Osteoblast (primary cell): ENCODE results near the gene ADCY3. TPM values are rescaled to one million over a fixed set of nuclear protein-coding genes. Genes with fewer than 3 reads are reported as not detected.

Experiments
- DNase-seq: peaks from one replicate; pipeline ENCODE4 v3.0.0; 2011; ENCODE audit warnings: low spot score, mixed read lengths; ENCODE audit not compliant: insufficient read length; ENCODE audit errors: missing footprints
- H2AFZ ChIP-seq: 2 replicates; pipeline ENCODE4 v1.6.0; 2011; ENCODE audit warnings: mild to moderate bottlenecking, low read length
- H3K27ac ChIP-seq: 2 replicates; pipeline ENCODE4 v1.5.1; 2011; ENCODE audit warnings: mild to moderate bottlenecking, low read depth, low read length, moderate library complexity
- H3K27me3 ChIP-seq: 2 replicates; pipeline ENCODE4 v1.6.0; 2012; ENCODE audit warnings: mild to moderate bottlenecking, control low read depth, inconsistent platforms, low read length, moderate library complexity; ENCODE audit not compliant: insufficient read depth
- H3K36me3 ChIP-seq: 2 replicates; pipeline ENCODE4 v1.5.1; 2011; ENCODE audit warnings: mild to moderate bottlenecking, low read length, control low read depth, moderate library complexity; ENCODE audit not compliant: insufficient read depth
- H3K4me1 ChIP-seq: 2 replicates; pipeline ENCODE4 v1.5.1; 2011; ENCODE audit warnings: mild to moderate bottlenecking, low read length, control low read depth, moderate library complexity; ENCODE audit not compliant: insufficient read depth
- H3K4me2 ChIP-seq: 2 replicates; pipeline ENCODE4 v1.6.0; 2011; ENCODE audit warnings: mild to moderate bottlenecking, low read length; ENCODE audit not compliant: insufficient read depth
- H3K4me3 ChIP-seq: fragments of 200-600 bp; sonication (generic); 3 replicates; pipeline ENCODE4 v1.5.1; 2012; ENCODE audit warnings: mild to moderate bottlenecking, low read length, inconsistent platforms; ENCODE audit not compliant: insufficient read depth
- H3K79me2 ChIP-seq: 2 replicates; pipeline ENCODE4 v1.6.0; 2012; ENCODE audit warnings: mild to moderate bottlenecking, low read length, control low read depth, inconsistent platforms; ENCODE audit not compliant: insufficient read depth
- H3K9me3 ChIP-seq: 2 replicates; pipeline ENCODE4 v1.5.1; 2011; ENCODE audit warnings: low read depth, low read length, control low read depth
- H4K20me1 ChIP-seq: 2 replicates; pipeline ENCODE4 v1.6.0; 2012; ENCODE audit warnings: mild to moderate bottlenecking, low read length, control low read depth; ENCODE audit not compliant: insufficient read depth
- total RNA-seq: library from RNA; depleted of rRNA; stranded (reverse); fragments of >200 nt; gene quantifications from 2 replicates; pipeline ENCODE4 v1.2.3, GENCODE V29; 2012
- TF ChIP-seq, protein P1 (sequence below): IDR thresholded peaks from 2 replicates; pipeline ENCODE4 v1.5.1; 2011; ENCODE audit warnings: mild to moderate bottlenecking, low read depth, low read length, moderate library complexity; ENCODE audit errors: extremely low read depth

The ADCY3 gene
- total RNA-seq, 1 donor = 47.4 TPM

- no peaks in the 10 kb centered on the region for H3K36me3 ChIP-seq
- no peaks in the 10 kb centered on the region for H3K79me2 ChIP-seq
- no peak overlapping the region for H3K4me2 ChIP-seq
- H3K27me3 ChIP-seq = no peaks in the 10 kb centered on the region
- TF ChIP-seq, protein P1, sequence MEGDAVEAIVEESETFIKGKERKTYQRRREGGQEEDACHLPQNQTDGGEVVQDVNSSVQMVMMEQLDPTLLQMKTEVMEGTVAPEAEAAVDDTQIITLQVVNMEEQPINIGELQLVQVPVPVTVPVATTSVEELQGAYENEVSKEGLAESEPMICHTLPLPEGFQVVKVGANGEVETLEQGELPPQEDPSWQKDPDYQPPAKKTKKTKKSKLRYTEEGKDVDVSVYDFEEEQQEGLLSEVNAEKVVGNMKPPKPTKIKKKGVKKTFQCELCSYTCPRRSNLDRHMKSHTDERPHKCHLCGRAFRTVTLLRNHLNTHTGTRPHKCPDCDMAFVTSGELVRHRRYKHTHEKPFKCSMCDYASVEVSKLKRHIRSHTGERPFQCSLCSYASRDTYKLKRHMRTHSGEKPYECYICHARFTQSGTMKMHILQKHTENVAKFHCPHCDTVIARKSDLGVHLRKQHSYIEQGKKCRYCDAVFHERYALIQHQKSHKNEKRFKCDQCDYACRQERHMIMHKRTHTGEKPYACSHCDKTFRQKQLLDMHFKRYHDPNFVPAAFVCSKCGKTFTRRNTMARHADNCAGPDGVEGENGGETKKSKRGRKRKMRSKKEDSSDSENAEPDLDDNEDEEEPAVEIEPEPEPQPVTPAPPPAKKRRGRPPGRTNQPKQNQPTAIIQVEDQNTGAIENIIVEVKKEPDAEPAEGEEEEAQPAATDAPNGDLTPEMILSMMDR = no peak
- H4K20me1 ChIP-seq = no peaks in the 10 kb centered on the region
- no peak overlapping the region for H2AFZ ChIP-seq
- no peak for DNase-seq
- no peak overlapping the region for H3K27ac ChIP-seq
- H3K9me3 ChIP-seq = no peaks in the 10 kb centered on the region
- H3K4me1 ChIP-seq = peaks cover 11% of the 10 kb centered on the region
- H3K4me3 ChIP-seq = no peak overlapping the region
These were observed 8.0 kb upstream of the ADCY3 start for GRCh38 chr2:24928036-24928435.

GRCh38 chr2:24926602-24927252, 6.7 kb upstream of the ADCY3 start:
- Histone ChIP-seq H3K9me3 (no peaks in the 10 kb centered on the region), H2AFZ (peak overlapping the region; percentile 96), H3K27me3 (no peaks in the 10 kb centered on the region), H3K27ac (no peak overlapping the region), H3K4me2 (peak overlapping the region; percentile 68), H3K36me3 (no peaks in the 10 kb centered on the region), H3K4me1 (peaks cover 11% of the 10 kb centered on the region), H3K4me3 (peak overlapping the region; percentile 53), H4K20me1 (no peaks in the 10 kb centered on the region), H3K79me2 (no peaks in the 10 kb centered on the region)
- DNase-seq = peak; percentile 91
- TF ChIP-seq, protein P1 = no peak

- Histone ChIP-seq H3K27ac (no peak overlapping the region), H3K79me2 (no peaks in the 10 kb centered on the region), H3K36me3 (no peaks in the 10 kb centered on the region), H3K9me3 (no peaks in the 10 kb centered on the region), H3K4me3 (peak overlapping the region; percentile 53), H2AFZ (peak overlapping the region; percentile 96), H3K4me2 (peak overlapping the region; percentile 68), H4K20me1 (no peaks in the 10 kb centered on the region), H3K4me1 (peaks cover 11% of the 10 kb centered on the region), H3K27me3 (no peaks in the 10 kb centered on the region)
- TF ChIP-seq, protein P1 = no peak
- no peak for DNase-seq
These were observed 6.2 kb upstream of the ADCY3 start for GRCh38 chr2:24926220-24926601.

- Histone ChIP-seq H3K27ac (no peak overlapping the region), H2AFZ (no peak overlapping the region), H3K4me2 (no peak overlapping the region), H3K27me3 (no peaks in the 10 kb centered on the region), H3K4me1 (peaks cover 8% of the 10 kb centered on the region), H3K4me3 (no peak overlapping the region), H4K20me1 (no peaks in the 10 kb centered on the region), H3K9me3 (no peaks in the 10 kb centered on the region), H3K36me3 (no peaks in the 10 kb centered on the region), H3K79me2 (no peaks in the 10 kb centered on the region)
- no peak for DNase-seq
- TF ChIP-seq, protein P1 = no peak
These were observed 5.8 kb upstream of the ADCY3 start for GRCh38 chr2:24925815-24926214.
